Measurements from ENCODE around the gene GPR132. TPM values are rescaled to one million over a fixed set of nuclear protein-coding genes. Genes with fewer than 3 reads are reported as not detected.
A peak's percentile ranks its signal among the peaks of the same experiment; 100 is the strongest.

Gene GPR132
- total and polyA plus RNA-seq, 2 of the 8 experiments (the other 6 are each of a cell fraction or from before 2014, with no cell fraction given), result 0.11 TPM; not detected in 1

DNA sequence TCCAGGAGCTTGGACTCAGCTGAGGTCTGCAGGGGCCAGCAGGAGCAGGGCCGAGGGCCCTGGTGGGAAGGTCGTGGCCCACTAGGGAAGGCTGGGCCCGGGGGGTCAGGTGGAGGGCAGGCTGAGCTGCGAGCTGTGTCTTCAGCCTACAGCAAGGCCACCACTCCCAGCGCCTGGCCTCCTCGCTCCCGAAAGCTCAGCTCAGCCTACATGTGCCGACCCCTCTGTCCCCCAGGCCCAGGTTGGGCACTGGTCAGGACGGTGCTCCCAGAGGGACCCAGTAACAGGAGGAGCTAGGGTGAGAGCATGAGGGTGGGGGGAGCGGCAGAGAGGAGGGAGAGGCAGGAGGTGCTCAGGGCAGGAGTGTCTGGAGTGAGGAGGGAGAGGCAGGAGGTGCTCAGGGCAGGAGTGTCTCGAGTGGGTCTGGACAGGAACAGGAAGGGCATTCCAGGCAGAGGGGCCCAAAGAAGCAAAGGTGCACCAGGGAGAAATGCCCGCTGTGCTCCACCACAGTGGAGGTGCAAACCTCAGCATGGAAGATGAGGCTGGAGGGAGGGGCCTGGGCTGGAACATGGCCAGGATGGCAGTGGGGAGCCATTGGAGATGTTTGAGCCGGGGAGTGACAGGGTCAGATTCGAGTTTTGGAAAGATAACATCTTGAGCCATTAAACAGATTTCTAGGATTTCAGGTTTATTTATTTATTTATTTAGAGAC is 29.1 kb upstream of the GPR132 start:
- no peak overlapping the region for H3K14ac ChIP-seq (ENCODE audit: insufficient read length)
- H3K4ac ChIP-seq (replicated peaks; ENCODE audit: insufficient read length, low read depth, low read length), result peak overlapping the region; percentile 90
- FAIRE-seq (no peak), DNase-seq (ENCODE audit: low read depth in 1 of 2, low spot score in 2 of 2) (no peak)
- peak overlapping the region; percentile 75; the same call in 1 of the 2 replicates for H2BK12ac ChIP-seq (ENCODE audit: low read depth, low read length)
- peak overlapping the region; percentile 76; the same call in 1 of the 2 replicates for H2AFZ ChIP-seq (ENCODE audit: low read length)
- ChIA-PET POLR2A (ENCODE audit: partially characterized antibody) (no interaction called here), CTCF (ENCODE audit: partially characterized antibody) (interaction anchor here (0.6 to 1.6 kb wide), 14 partner anchors 10 to 386 kb away, joined by 3 to 6 read pairs (median 4); no protein-coding TSS in a partner anchor)
- no peak for TF ChIP-seq POU5F1 (IDR thresholded peaks at IDR 0.05; ENCODE audit: low read depth, low read length)
- TF ChIP-seq HDAC2 (IDR thresholded peaks at IDR 0.05; ENCODE audit: borderline replicate concordance in 1 of 2, low read depth in 2 of 2, low read length in 2 of 2), result no peak
- no peak for TF ChIP-seq MAFK (IDR thresholded peaks at IDR 0.05; ENCODE audit: low read depth, low read length)
- TF ChIP-seq EZH2 (IDR thresholded peaks at IDR 0.05; ENCODE audit: low read depth, low read length, severe bottlenecking), result peak; percentile 11
- TF ChIP-seq CEBPB (IDR thresholded peaks at IDR 0.05; ENCODE audit: low read depth, low read length), result no peak
- H4K5ac ChIP-seq (ENCODE audit: insufficient read length, low read depth, low read length), result no peak overlapping the region
- H3K27ac ChIP-seq (ENCODE audit: low read depth, low read length), result no peak overlapping the region
- peaks cover 0 to 15% (median 9%) of the 10 kb centered on the region in 4 experiments; a peak in 6 of 7 replicates for H3K4me1 ChIP-seq (replicated peaks in 1 of 4; ENCODE audit: control insufficient read depth in 3 of 4, insufficient read depth in 4 of 4, low read length in 3 of 4)
- H3K36me3 ChIP-seq (ENCODE audit: control insufficient read depth in 2 of 4, insufficient read depth in 4 of 4, low read length in 3 of 4), result no peaks in the 10 kb centered on the region
- peaks cover 0 to 7% of the 10 kb centered on the region in 2 experiments; a peak in 1 of 4 replicates for H3K9me3 ChIP-seq (ENCODE audit: insufficient read depth in 2 of 2, low read depth in 1 of 2, low read length in 1 of 2)
- H3K27me3 ChIP-seq (replicated peaks in 1 of 4; ENCODE audit: control insufficient read depth in 3 of 4, extremely low read depth in 1 of 4, insufficient read depth in 3 of 4, low read length in 3 of 4), result peaks cover 0 to 29% (median 17%) of the 10 kb centered on the region in 4 experiments; a peak in 6 of 7 replicates
- H4K20me1 ChIP-seq (replicated peaks in 1 of 2; ENCODE audit: control insufficient read depth in 1 of 2, insufficient read depth in 2 of 2, low read length in 2 of 2), result peaks cover 3 to 5% of the 10 kb centered on the region in 2 experiments
- no peaks in the 10 kb centered on the region for H3K79me1 ChIP-seq (ENCODE audit: low read depth, low read length)
- peak overlapping the region in 2 of 4 experiments; percentile 10 to 75; a peak in 2 of 8 replicates for H3K4me3 ChIP-seq (ENCODE audit: extremely low read depth in 1 of 4, insufficient read depth in 2 of 4, low read depth in 3 of 4, low read length in 4 of 4)
- H4K8ac ChIP-seq (ENCODE audit: extremely low read depth, insufficient read depth, low read length), result peak overlapping the region; percentile 45
- no peak overlapping the region for H2AK5ac ChIP-seq (ENCODE audit: low read depth, low read length)
- no peak overlapping the region; the same call in 1 of the 2 replicates for H2BK5ac ChIP-seq (ENCODE audit: low read depth, low read length)
- H2BK120ac ChIP-seq (replicated peaks; ENCODE audit: low read depth, low read length), result no peak overlapping the region
- H2BK20ac ChIP-seq (ENCODE audit: low read length), result 0 out of 2 replicates have a peak overlapping the region, but pooled peaks have one; percentile 32
- H3K9ac ChIP-seq (replicated peaks in 1 of 4; ENCODE audit: extremely low read depth in 1 of 4, low read depth in 3 of 4, low read length in 3 of 4), result no peak overlapping the region
- H4K91ac ChIP-seq (replicated peaks; ENCODE audit: insufficient read length, low read length), result peak overlapping the region; percentile 80
- no peak overlapping the region for H3K23ac ChIP-seq (ENCODE audit: insufficient read length)
- H2BK15ac ChIP-seq (ENCODE audit: low read length), result peak overlapping the region; percentile 1; the same call in 1 of the 2 replicates
- H3K18ac ChIP-seq (ENCODE audit: extremely low read depth, low read length), result peak overlapping the region; percentile 90
- WGBS, 2 experiments (ENCODE audit: extremely low coverage in 1 of 2, insufficient coverage in 1 of 2, insufficient read length in 1 of 2, insufficient replicate concordance in 2 of 2, low coverage in 1 of 2, low lambda C conversion rate in 2 of 2, missing lambda C conversion rate in 1 of 2), result 68% methylated on average over 12 of the region's 14 CpGs; no CpG with 5 or more reads in 1 of the 2 experiments
- no peak overlapping the region for H3K56ac ChIP-seq (replicated peaks; ENCODE audit: insufficient read length, low read depth, low read length)
- peak overlapping the region; percentile 40 to 79 for H3K4me2 ChIP-seq (ENCODE audit: insufficient read depth in 1 of 2, low read depth in 2 of 2, low read length in 2 of 2)
- H3K79me2 ChIP-seq (ENCODE audit: control insufficient read depth in 1 of 2, insufficient read depth in 2 of 2, low read length in 2 of 2), result no peaks in the 10 kb centered on the region
- H3K23me2 ChIP-seq (ENCODE audit: low read depth, low read length), result peaks cover 2% of the 10 kb centered on the region; the same call in 1 of the 2 replicates

All from H1 (cell line).